Limb (tissue), 2 donors: ENCODE results near the gene SELENOP.

Source experiments
- DNase-seq, 2 donors: peaks; one replicate each; pipeline ENCODE4 v3.0.0-alpha.2; 2016; ENCODE audit errors: extremely low spot score in 2 of 2

SELENOP gene

GRCh38 chr5:42798284-42799240 lies 13.1 kb downstream of the SELENOP start:
- DNase-seq, result no peak

GRCh38 chr5:42791151-42791550 lies 20.5 kb downstream of the SELENOP start:
- DNase-seq, result no peak

GRCh38 chr5:42787845-42788244 lies 23.8 kb downstream of the SELENOP start:
- DNase-seq, result no peak

- no peak for DNase-seq
These were observed 24.6 kb downstream of the SELENOP start for GRCh38 chr5:42787073-42787472.

- no peak for DNase-seq
These were observed 25.9 kb downstream of the SELENOP start for GRCh38 chr5:42785756-42786155.

- DNase-seq, result no peak
These were observed 27.6 kb downstream of the SELENOP start for GRCh38 chr5:42784132-42784531.

GRCh38 chr5:42781584-42781983 lies 30.1 kb downstream of the SELENOP start:
- DNase-seq, result no peak

- DNase-seq, result no peak
These were observed 32.6 kb downstream of the SELENOP start for GRCh38 chr5:42779083-42779482.

GRCh38 chr5:42772265-42772993 lies 39.3 kb downstream of the SELENOP start:
- DNase-seq, result no peak

GRCh38 chr5:42770003-42770402 lies 41.7 kb downstream of the SELENOP start:
- DNase-seq, result no peak

- DNase-seq, result no peak
These were observed 43.6 kb downstream of the SELENOP start for GRCh38 chr5:42768106-42768504.

- peak in 1 of 2 donors; percentile 63 for DNase-seq
These were observed 44.1 kb downstream of the SELENOP start for GRCh38 chr5:42767491-42768105.

GRCh38 chr5:42761791-42762190 lies 49.9 kb downstream of the SELENOP start:
- DNase-seq, result no peak

GRCh38 chr5:42760426-42760825 lies 51.3 kb downstream of the SELENOP start:
- no peak for DNase-seq

- DNase-seq, result no peak
These were observed 52.2 kb downstream of the SELENOP start for GRCh38 chr5:42759456-42759855.

GRCh38 chr5:42756606-42757601 lies 54.8 kb downstream of the SELENOP start, which contains the start of gene CCDC152:
Gene CCDC152, plus strand, starts transcription at chr5:42756818. Its CDS starts 2,304 bp downstream, at chr5:42759122.
- peak; percentile 30 to 66 for DNase-seq

GRCh38 chr5:42753099-42753498 lies 58.6 kb downstream of the SELENOP start:
- no peak for DNase-seq

- no peak for DNase-seq
These were observed 60.6 kb downstream of the SELENOP start for GRCh38 chr5:42751044-42751443.

GRCh38 chr5:42750507-42750906 lies 61.2 kb downstream of the SELENOP start:
- DNase-seq, result no peak
